T-cell (primary cell): ENCODE measurements around the gene APAF1. TPM values are rescaled to one million over a fixed set of nuclear protein-coding genes. Genes with fewer than 3 reads are reported as not detected.

Source experiments
- ATAC-seq, 4 experiments: fragments of 200-7000 bp in 3 of 4; fragments of 150-1000 bp in 1 of 4; cut with Tn5 transposase; replicated peaks in 1 of 4; 1 replicate in 3 of 4; 2 replicates in 1 of 4; pipeline ENCODE4 v1.10.0; 2021; ENCODE audit warnings: moderate library complexity in 3 of 4, mild to moderate bottlenecking in 2 of 4, moderate number of reproducible peaks in 1 of 4
- CTCF ChIA-PET, 2 donors: fragments of 300-600 bp; sonication (Branson Sonifier 250); formaldehyde crosslinking; loops; one replicate each; lab custom pipeline; 2022; ENCODE audit warnings: antibody characterized with exemption in 2 of 2; lab: Charles Lee
- POLR2A ChIA-PET, 2 donors: fragments of 300-600 bp; sonication (Branson Sonifier 250); formaldehyde crosslinking; loops; one replicate each; lab custom pipeline; 2022; ENCODE audit warnings: antibody characterized with exemption in 2 of 2; lab: Charles Lee
- DNase-seq, 35 experiments: peaks; one replicate each; pipeline versions ENCODE4 v3.0.0 to v3.0.0-alpha.2; 2013 to 2023
- H3K27ac ChIP-seq: one replicate; pipeline ENCODE4 v1.5.1; 2013; ENCODE audit warnings: low read length
- H3K27me3 ChIP-seq, 2 experiments: replicated peaks in 1 of 2; 1 replicate in 1 of 2; 2 replicates in 1 of 2; pipeline versions ENCODE4 v1.6.1 to v1.7.0; 2013; ENCODE audit warnings: low read length in 1 of 2, mixed read lengths in 1 of 2; ENCODE audit not compliant: control insufficient read depth in 2 of 2, insufficient read depth in 2 of 2; ENCODE audit errors: extremely low read depth in 1 of 2
- H3K36me3 ChIP-seq, 2 donors: 1 replicate in 1 of 2; 2 replicates in 1 of 2; pipeline versions ENCODE4 v1.6.1 to v1.7.0; 2013; ENCODE audit warnings: low read length in 1 of 2; ENCODE audit not compliant: control insufficient read depth in 2 of 2, insufficient read depth in 1 of 2; ENCODE audit errors: extremely low read depth in 1 of 2
- H3K4me1 ChIP-seq, 2 experiments: 1 replicate in 1 of 2; 2 replicates in 1 of 2; pipeline versions ENCODE4 v1.6.1 to v1.7.0; 2013; ENCODE audit warnings: low read length in 2 of 2, mixed read lengths in 1 of 2; ENCODE audit not compliant: insufficient read depth in 2 of 2, control insufficient read depth in 1 of 2; ENCODE audit errors: extremely low read depth in 1 of 2
- H3K4me3 ChIP-seq, 2 donors: 1 replicate in 1 of 2; 2 replicates in 1 of 2; pipeline versions ENCODE4 v1.5.1 to v1.7.0; 2013; ENCODE audit warnings: mild to moderate bottlenecking in 2 of 2, low read length in 1 of 2, moderate library complexity in 1 of 2; ENCODE audit not compliant: control insufficient read depth in 1 of 2; ENCODE audit errors: extremely low read depth in 1 of 2
- H3K9me3 ChIP-seq: 2 replicates; pipeline ENCODE4 v1.7.0; 2013
- H3K27ac Mint-ChIP-seq, 2 donors: one replicate each; pipeline ENCODE4 v1.8.0; 2020 to 2021; ENCODE audit warnings: mild to moderate bottlenecking in 2 of 2, mixed read lengths in 2 of 2
- H3K27me3 Mint-ChIP-seq, 2 donors: one replicate each; pipeline ENCODE4 v1.8.0; 2021 to 2022; ENCODE audit warnings: mixed read lengths in 2 of 2
- H3K36me3 Mint-ChIP-seq: one replicate; pipeline ENCODE4 v1.8.0; 2021; ENCODE audit warnings: mixed read lengths
- H3K4me1 Mint-ChIP-seq, 3 donors: one replicate each; pipeline ENCODE4 v1.8.0; 2020 to 2022; ENCODE audit warnings: mixed read lengths in 3 of 3, mild to moderate bottlenecking in 1 of 3
- H3K4me3 Mint-ChIP-seq, 3 donors: one replicate each; pipeline ENCODE4 v1.8.0; 2020 to 2022; ENCODE audit warnings: mild to moderate bottlenecking in 3 of 3, mixed read lengths in 3 of 3, moderate library complexity in 3 of 3
- H3K9me3 Mint-ChIP-seq, 3 donors: one replicate each; pipeline ENCODE4 v1.8.0; 2020 to 2022; ENCODE audit warnings: mixed read lengths in 3 of 3
- WGBS: methylation state at CpG from one replicate; pipeline ENCODE4 v1.1.5; 2013; ENCODE audit warnings: missing lambda C conversion rate; ENCODE audit not compliant: insufficient coverage; 5-methylcytosine and 5-hydroxymethylcytosine counted together
- total RNA-seq, 35 experiments: library from RNA in 6 of 35; stranded (reverse) in 6 of 35; fragments of 120-200 nt in 1 of 35; gene quantifications; one replicate each; pipeline versions ENCODE4 v1.2.1 to v1.2.4 and lab custom pipeline; 2013 to 2026

Gene APAF1
- total RNA-seq, 5 donors from 2014 or later (not counting 1 experiment from before 2014, with no cell fraction given) = 20.7 to 27.6 (median 23.5) TPM

GRCh38 chr12:98678236-98678945 lies 33.3 kb downstream of the APAF1 start:
- Mint-ChIP-seq H3K27me3 (no peaks in the 10 kb centered on the region), H3K27ac (no peak overlapping the region), H3K9me3 (no peaks in the 10 kb centered on the region), H3K4me1 (no peaks in the 10 kb centered on the region), H3K4me3 (no peak overlapping the region), H3K36me3 (peaks cover 49% of the 10 kb centered on the region)
- Histone ChIP-seq H3K4me1 (no peaks in the 10 kb centered on the region), H3K27me3 (no peaks in the 10 kb centered on the region), H3K9me3 (no peaks in the 10 kb centered on the region), H3K36me3 (peaks cover 0 to 51% of the 10 kb centered on the region in 2 donors), H3K4me3 (no peak overlapping the region), H3K27ac (no peak overlapping the region)
- ChIA-PET CTCF (interaction anchor here in 1 of 2 donors (0.6 to 0.7 kb wide), 2 partner anchors 16 to 112 kb away, joined by 5 to 6 read pairs; no protein-coding TSS in a partner anchor), POLR2A (interaction anchor here in 1 of 2 donors (0.8 kb wide), 1 partner anchor 103 kb away, joined by 15 read pairs; no protein-coding TSS in a partner anchor)
- WGBS = 100% methylated on average over 12 of the region's 15 CpGs
- ATAC-seq (no peak), DNase-seq (no peak)

GRCh38 chr12:98678946-98679610 lies 34.0 kb downstream of the APAF1 start:
- Mint-ChIP-seq H3K9me3 (no peaks in the 10 kb centered on the region), H3K27ac (no peak overlapping the region), H3K4me3 (no peak overlapping the region), H3K27me3 (no peaks in the 10 kb centered on the region), H3K36me3 (peaks cover 51% of the 10 kb centered on the region), H3K4me1 (no peaks in the 10 kb centered on the region)
- Histone ChIP-seq H3K4me1 (no peaks in the 10 kb centered on the region), H3K4me3 (no peak overlapping the region), H3K9me3 (no peaks in the 10 kb centered on the region), H3K36me3 (peaks cover 0 to 54% of the 10 kb centered on the region in 2 donors), H3K27ac (no peak overlapping the region), H3K27me3 (no peaks in the 10 kb centered on the region)
- DNase-seq (no peak), ATAC-seq (no peak)
- ChIA-PET POLR2A (no interaction called here), CTCF (interaction anchor here in 1 of 2 donors (0.6 to 0.7 kb wide), 2 partner anchors 17 to 112 kb away, joined by 5 to 6 read pairs; no protein-coding TSS in a partner anchor)
- WGBS = 98% methylated on average over 7 of the region's 7 CpGs

- peaks cover 52% of the 10 kb centered on the region for H3K36me3 Mint-ChIP-seq
Measured at GRCh38 chr12:98679611-98680005, 34.5 kb downstream of the APAF1 start.

GRCh38 chr12:98684199-98684598 lies 39.1 kb downstream of the APAF1 start:
- peaks cover 64% of the 10 kb centered on the region for H3K36me3 Mint-ChIP-seq

More at GRCh38 chr12:98679611-98680005, 34.5 kb downstream of the APAF1 start:
- DNase-seq = no peak
- Mint-ChIP-seq H3K4me3 (no peak overlapping the region), H3K27me3 (no peaks in the 10 kb centered on the region), H3K9me3 (no peaks in the 10 kb centered on the region), H3K4me1 (no peaks in the 10 kb centered on the region), H3K27ac (no peak overlapping the region)
- Histone ChIP-seq H3K27me3 (no peaks in the 10 kb centered on the region), H3K36me3 (peaks cover 0 to 58% of the 10 kb centered on the region in 2 donors), H3K27ac (no peak overlapping the region), H3K4me3 (no peak overlapping the region), H3K9me3 (no peaks in the 10 kb centered on the region), H3K4me1 (no peaks in the 10 kb centered on the region)
- WGBS = 98% methylated on average over 14 of the region's 15 CpGs
- no peak for ATAC-seq
- POLR2A ChIA-PET = no interaction called here
- CTCF ChIA-PET = no interaction called here

GRCh38 chr12:98686603-98687002 lies 41.5 kb downstream of the APAF1 start:
- H3K27me3 ChIP-seq = no peaks in the 10 kb centered on the region
- no peaks in the 10 kb centered on the region for H3K4me1 ChIP-seq
- ATAC-seq (no peak), DNase-seq (no peak)
- no peak overlapping the region for H3K27ac ChIP-seq
- Mint-ChIP-seq H3K9me3 (no peaks in the 10 kb centered on the region), H3K4me1 (peaks cover 5 to 10% (median 7%) of the 10 kb centered on the region in 3 donors), H3K27ac (no peak overlapping the region), H3K36me3 (peaks cover 70% of the 10 kb centered on the region), H3K4me3 (no peak overlapping the region), H3K27me3 (no peaks in the 10 kb centered on the region)
- no CpG with 5 or more reads among the region's 2 CpGs for WGBS
- ChIA-PET CTCF (no interaction called here), POLR2A (no interaction called here)
- H3K36me3 ChIP-seq = peaks cover 3 to 59% of the 10 kb centered on the region in 2 donors
- no peaks in the 10 kb centered on the region for H3K9me3 ChIP-seq
- H3K4me3 ChIP-seq = no peak overlapping the region

More at GRCh38 chr12:98684199-98684598, 39.1 kb downstream of the APAF1 start:
- ChIA-PET POLR2A (no interaction called here), CTCF (interaction anchor here in 1 of 2 donors (0.9 kb wide), 1 partner anchor 10 kb away, joined by 3 read pairs; no protein-coding TSS in a partner anchor)
- Histone ChIP-seq H3K27me3 (no peaks in the 10 kb centered on the region), H3K9me3 (no peaks in the 10 kb centered on the region), H3K27ac (no peak overlapping the region), H3K36me3 (peaks cover 0 to 72% of the 10 kb centered on the region in 2 donors), H3K4me3 (no peak overlapping the region), H3K4me1 (no peaks in the 10 kb centered on the region)
- ATAC-seq (no peak), DNase-seq (no peak)
- WGBS = no CpG with 5 or more reads among the region's 2 CpGs
- H3K27ac Mint-ChIP-seq = no peak overlapping the region
- peaks cover 0 to 1% (median 0%) of the 10 kb centered on the region in 3 donors for H3K4me1 Mint-ChIP-seq
- no peak overlapping the region for H3K4me3 Mint-ChIP-seq
- no peaks in the 10 kb centered on the region for H3K9me3 Mint-ChIP-seq
- no peaks in the 10 kb centered on the region for H3K27me3 Mint-ChIP-seq

GRCh38 chr12:98691351-98691750 lies 46.3 kb downstream of the APAF1 start:
- ChIA-PET POLR2A (interaction anchor here in 1 of 2 donors (0.5 kb wide), 1 partner anchor 240 kb away, joined by 13 read pairs; no protein-coding TSS in a partner anchor), CTCF (no interaction called here)
- H3K9me3 Mint-ChIP-seq = no peaks in the 10 kb centered on the region
- H3K27me3 Mint-ChIP-seq = no peaks in the 10 kb centered on the region
- Histone ChIP-seq H3K27ac (no peak overlapping the region), H3K9me3 (no peaks in the 10 kb centered on the region), H3K4me3 (no peak overlapping the region), H3K36me3 (peaks cover 3 to 38% of the 10 kb centered on the region in 2 donors), H3K27me3 (no peaks in the 10 kb centered on the region), H3K4me1 (no peaks in the 10 kb centered on the region)
- peaks cover 77% of the 10 kb centered on the region for H3K36me3 Mint-ChIP-seq
- ATAC-seq (no peak), DNase-seq (no peak)
- H3K4me3 Mint-ChIP-seq = no peak overlapping the region
- H3K4me1 Mint-ChIP-seq = peaks cover 9 to 21% (median 16%) of the 10 kb centered on the region in 3 donors
- peak overlapping the region in 1 of 2 donors; percentile 58 for H3K27ac Mint-ChIP-seq
